H9 (cell line): ENCODE results near the gene TMEM135. TPM values are rescaled to one million over a fixed set of nuclear protein-coding genes. Genes with fewer than 3 reads are reported as not detected.

Source experiments
- DNase-seq: peaks from one replicate; pipeline ENCODE4 v3.0.0-alpha.2; 2017
- H2AFZ ChIP-seq: one replicate; pipeline ENCODE4 v1.6.1; 2013; ENCODE audit warnings: mild to moderate bottlenecking, low read length, control low read depth, moderate library complexity
- H2AK5ac ChIP-seq: 2 replicates; pipeline ENCODE4 v1.6.1; 2013; ENCODE audit warnings: low read length, control low read depth, mixed read lengths; ENCODE audit not compliant: insufficient read length
- H2BK120ac ChIP-seq: one replicate; pipeline ENCODE4 v1.6.1; 2013; ENCODE audit warnings: low read depth, mild to moderate bottlenecking, low read length, control low read depth, inconsistent platforms; ENCODE audit not compliant: poor library complexity, severe bottlenecking
- H2BK12ac ChIP-seq: 2 replicates; pipeline ENCODE4 v1.6.1; 2013; ENCODE audit warnings: low read length, control low read depth, mixed read lengths, low read depth; ENCODE audit not compliant: insufficient read length
- H2BK15ac ChIP-seq: 2 replicates; pipeline ENCODE4 v1.6.1; 2013; ENCODE audit warnings: low read depth, low read length, control low read depth
- H2BK20ac ChIP-seq: one replicate; pipeline ENCODE4 v1.6.1; 2013; ENCODE audit warnings: low read depth, mild to moderate bottlenecking, low read length, control low read depth, inconsistent platforms; ENCODE audit not compliant: poor library complexity, severe bottlenecking
- H2BK5ac ChIP-seq: 2 replicates; pipeline ENCODE4 v1.6.1; 2013; ENCODE audit warnings: low read length, control low read depth, mixed read lengths; ENCODE audit not compliant: insufficient read length
- H3K14ac ChIP-seq: 2 replicates; pipeline ENCODE4 v1.6.1; 2013; ENCODE audit warnings: low read length, control low read depth; ENCODE audit not compliant: insufficient read depth
- H3K18ac ChIP-seq: 2 replicates; pipeline ENCODE4 v1.6.1; 2013; ENCODE audit warnings: low read depth, mild to moderate bottlenecking, mixed read lengths, low read length, control low read depth; ENCODE audit not compliant: insufficient read length
- H3K23ac ChIP-seq: 2 replicates; pipeline ENCODE4 v1.6.1; 2013; ENCODE audit warnings: low read length, control low read depth, mixed read lengths, low read depth; ENCODE audit not compliant: insufficient read length
- H3K23me2 ChIP-seq: 2 replicates; pipeline ENCODE4 v1.6.1; 2013; ENCODE audit warnings: low read depth, mild to moderate bottlenecking, mixed read lengths, low read length, control low read depth; ENCODE audit not compliant: insufficient read length, poor library complexity, severe bottlenecking
- H3K27ac ChIP-seq: 2 replicates; pipeline ENCODE4 v1.5.1; 2013; ENCODE audit warnings: low read length, control low read depth, mixed read lengths, low read depth; ENCODE audit not compliant: insufficient read length
- H3K27me3 ChIP-seq: 2 replicates; pipeline ENCODE4 v1.6.1; 2013; ENCODE audit warnings: low read length, control low read depth, inconsistent platforms; ENCODE audit not compliant: insufficient read depth
- H3K4ac ChIP-seq: 2 replicates; pipeline ENCODE4 v1.6.1; 2013; ENCODE audit warnings: low read depth, mild to moderate bottlenecking, control low read depth, inconsistent platforms, low read length, moderate library complexity
- H3K4me1 ChIP-seq: 2 replicates; pipeline ENCODE4 v1.6.1; 2013; ENCODE audit warnings: low read length, control low read depth, inconsistent platforms; ENCODE audit not compliant: insufficient read depth
- H3K4me2 ChIP-seq: 2 replicates; pipeline ENCODE4 v1.6.1; 2013; ENCODE audit warnings: low read length, control low read depth, mixed read lengths; ENCODE audit not compliant: insufficient read length, insufficient read depth
- H3K56ac ChIP-seq: 2 replicates; pipeline ENCODE4 v1.6.1; 2013; ENCODE audit warnings: low read depth, mild to moderate bottlenecking, mixed read lengths, low read length, control low read depth; ENCODE audit not compliant: insufficient read length
- H3K79me1 ChIP-seq: 2 replicates; pipeline ENCODE4 v1.6.1; 2013; ENCODE audit warnings: low read depth, mild to moderate bottlenecking, moderate library complexity, low read length, control low read depth, inconsistent platforms; ENCODE audit not compliant: insufficient read depth, poor library complexity, severe bottlenecking
- H3K79me2 ChIP-seq: 2 replicates; pipeline ENCODE4 v1.6.1; 2013; ENCODE audit warnings: low read length, control low read depth, inconsistent platforms; ENCODE audit not compliant: insufficient read depth
- H3K9ac ChIP-seq: 2 replicates; pipeline ENCODE4 v1.6.1; 2013; ENCODE audit warnings: low read length, control low read depth, mixed read lengths; ENCODE audit not compliant: insufficient read length; ENCODE audit errors: extremely low read depth
- H3K9me3 ChIP-seq: one replicate; pipeline ENCODE4 v1.6.1; 2013; ENCODE audit warnings: low read depth, low read length, inconsistent platforms; ENCODE audit not compliant: control insufficient read depth
- H3T11ph ChIP-seq: one replicate; pipeline ENCODE4 v1.6.1; 2013; ENCODE audit warnings: mild to moderate bottlenecking, low read length, control low read depth, inconsistent platforms
- H4K20me1 ChIP-seq: one replicate; pipeline ENCODE4 v1.6.1; 2013; ENCODE audit not compliant: control insufficient read depth, insufficient read length, insufficient read depth
- H4K5ac ChIP-seq: 2 replicates; pipeline ENCODE4 v1.6.1; 2013; ENCODE audit warnings: low read depth, mild to moderate bottlenecking, mixed read lengths, low read length, control low read depth; ENCODE audit not compliant: insufficient read length
- H4K8ac ChIP-seq: replicated peaks from 2 replicates; pipeline ENCODE4 v1.6.1; 2013; ENCODE audit warnings: low read length, control low read depth, mixed read lengths, low read depth; ENCODE audit not compliant: insufficient read length
- H4K91ac ChIP-seq: 2 replicates; pipeline ENCODE4 v1.6.1; 2013; ENCODE audit warnings: low read depth, mild to moderate bottlenecking, moderate library complexity, mixed read lengths, low read length, control low read depth; ENCODE audit not compliant: insufficient read length
- H3K27ac Mint-ChIP-seq, 3 experiments: 2 replicates in 2 of 3; 3 replicates in 1 of 3; pipeline ENCODE4 v1.8.0; 2020 to 2021; ENCODE audit warnings: mixed read lengths in 3 of 3, mild to moderate bottlenecking in 1 of 3, moderate library complexity in 1 of 3
- H3K27me3 Mint-ChIP-seq: 2 replicates; pipeline ENCODE4 v1.8.0; 2021; ENCODE audit warnings: low read depth, mild to moderate bottlenecking, moderate library complexity, mixed read lengths
- H3K36me3 Mint-ChIP-seq, 3 experiments: 2 replicates in 2 of 3; 3 replicates in 1 of 3; pipeline ENCODE4 v1.8.0; 2020 to 2021; ENCODE audit warnings: low read depth in 3 of 3, mixed read lengths in 3 of 3; ENCODE audit not compliant: insufficient read depth in 1 of 3
- H3K4me1 Mint-ChIP-seq, 2 experiments: 2 replicates each; pipeline ENCODE4 v1.8.0; 2020; ENCODE audit warnings: mixed read lengths in 2 of 2
- H3K4me3 Mint-ChIP-seq, 2 experiments: 2 replicates in 1 of 2; 3 replicates in 1 of 2; pipeline ENCODE4 v1.8.0; 2020 to 2021; ENCODE audit warnings: mild to moderate bottlenecking in 2 of 2, mixed read lengths in 2 of 2, moderate library complexity in 1 of 2
- H3K9me3 Mint-ChIP-seq, 2 experiments: 2 replicates in 1 of 2; 3 replicates in 1 of 2; pipeline ENCODE4 v1.8.0; 2020; ENCODE audit warnings: mild to moderate bottlenecking in 2 of 2, mixed read lengths in 2 of 2, moderate library complexity in 1 of 2
- total RNA-seq: library from RNA; stranded (reverse); gene quantifications from 2 replicates; pipeline ENCODE4 v1.2.1, GENCODE V29; 2021
- TF ChIP-seq, protein P1 (sequence below): fragments of 200-600 bp; sonication (generic); conservative IDR thresholded peaks from 3 replicates; pipeline ENCODE4 v1.8.0; 2021; ENCODE audit warnings: antibody characterized with exemption, mild to moderate bottlenecking

Gene TMEM135
- total RNA-seq, 1 experiment from 2014 or later = 25.2 TPM

DNA sequence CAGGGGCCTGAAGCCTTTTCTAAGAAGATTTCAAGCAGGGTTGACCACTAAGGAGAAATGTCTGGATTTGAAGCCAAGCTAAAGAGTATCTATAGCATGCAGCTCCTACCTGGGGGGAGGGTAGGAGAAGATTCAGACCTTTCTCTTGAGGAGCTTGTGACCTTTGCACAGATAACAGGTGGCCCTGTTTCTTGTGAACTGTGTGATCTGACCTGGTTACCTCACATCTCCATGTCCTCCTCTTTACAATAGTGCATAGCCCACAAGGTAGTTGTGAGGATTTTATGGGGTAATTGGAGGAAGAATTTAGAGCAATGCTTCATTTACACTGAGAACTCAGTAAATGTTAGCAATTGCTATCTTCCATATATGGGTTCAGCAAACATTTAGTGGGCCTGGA is 310.1 kb downstream of the TMEM135 start:
- no peak overlapping the region for H4K91ac ChIP-seq
- H4K5ac ChIP-seq = no peak overlapping the region
- no peak overlapping the region for H3K4ac ChIP-seq
- no peak overlapping the region for H2BK12ac ChIP-seq
- no peak overlapping the region for H2BK120ac ChIP-seq
- TF ChIP-seq, protein P1, sequence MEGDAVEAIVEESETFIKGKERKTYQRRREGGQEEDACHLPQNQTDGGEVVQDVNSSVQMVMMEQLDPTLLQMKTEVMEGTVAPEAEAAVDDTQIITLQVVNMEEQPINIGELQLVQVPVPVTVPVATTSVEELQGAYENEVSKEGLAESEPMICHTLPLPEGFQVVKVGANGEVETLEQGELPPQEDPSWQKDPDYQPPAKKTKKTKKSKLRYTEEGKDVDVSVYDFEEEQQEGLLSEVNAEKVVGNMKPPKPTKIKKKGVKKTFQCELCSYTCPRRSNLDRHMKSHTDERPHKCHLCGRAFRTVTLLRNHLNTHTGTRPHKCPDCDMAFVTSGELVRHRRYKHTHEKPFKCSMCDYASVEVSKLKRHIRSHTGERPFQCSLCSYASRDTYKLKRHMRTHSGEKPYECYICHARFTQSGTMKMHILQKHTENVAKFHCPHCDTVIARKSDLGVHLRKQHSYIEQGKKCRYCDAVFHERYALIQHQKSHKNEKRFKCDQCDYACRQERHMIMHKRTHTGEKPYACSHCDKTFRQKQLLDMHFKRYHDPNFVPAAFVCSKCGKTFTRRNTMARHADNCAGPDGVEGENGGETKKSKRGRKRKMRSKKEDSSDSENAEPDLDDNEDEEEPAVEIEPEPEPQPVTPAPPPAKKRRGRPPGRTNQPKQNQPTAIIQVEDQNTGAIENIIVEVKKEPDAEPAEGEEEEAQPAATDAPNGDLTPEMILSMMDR = no peak
- H4K8ac ChIP-seq = no peak overlapping the region
- no peak overlapping the region for H2BK15ac ChIP-seq
- Mint-ChIP-seq H3K9me3 (peaks cover 0 to 6% of the 10 kb centered on the region in 2 experiments; a peak in 1 of 5 replicates), H3K27me3 (no peaks in the 10 kb centered on the region), H3K4me3 (no peak overlapping the region), H3K4me1 (no peaks in the 10 kb centered on the region), H3K36me3 (peaks cover 0 to 7% (median 0%) of the 10 kb centered on the region in 3 experiments; a peak in 1 of 7 replicates), H3K27ac (no peak overlapping the region)
- no peak overlapping the region for H2AK5ac ChIP-seq
- H4K20me1 ChIP-seq = no peaks in the 10 kb centered on the region
- H2BK20ac ChIP-seq = no peak overlapping the region
- no peak overlapping the region for H3T11ph ChIP-seq
- H3K79me1 ChIP-seq = no peaks in the 10 kb centered on the region
- H3K23ac ChIP-seq = no peak overlapping the region
- H3K27me3 ChIP-seq = no peaks in the 10 kb centered on the region
- H3K79me2 ChIP-seq = no peaks in the 10 kb centered on the region
- no peak overlapping the region for H3K27ac ChIP-seq
- H2BK5ac ChIP-seq = no peak overlapping the region
- H3K9ac ChIP-seq = no peak overlapping the region
- H2AFZ ChIP-seq = no peak overlapping the region
- H3K23me2 ChIP-seq = no peaks in the 10 kb centered on the region
- no peak overlapping the region for H3K56ac ChIP-seq
- no peak for DNase-seq
- no peak overlapping the region for H3K4me2 ChIP-seq
- no peaks in the 10 kb centered on the region for H3K9me3 ChIP-seq
- no peaks in the 10 kb centered on the region for H3K4me1 ChIP-seq
- no peak overlapping the region for H3K18ac ChIP-seq
- H3K14ac ChIP-seq = no peak overlapping the region
